H1 (cell line): ENCODE measurements around the gene DYNLT3. TPM values are rescaled to one million over a fixed set of nuclear protein-coding genes. Genes with fewer than 3 reads are reported as not detected.

Source experiments
- EZH2 ChIP-seq: fragments of 200-600 bp; sonication (generic); IDR thresholded peaks from 2 replicates; pipeline ENCODE4 v1.7.1; 2012; ENCODE audit warnings: low read depth, mild to moderate bottlenecking, moderate library complexity, low read length, inconsistent platforms; ENCODE audit not compliant: severe bottlenecking
- POLR2AphosphoS5 ChIP-seq: IDR thresholded peaks from 2 replicates; pipeline ENCODE4 v1.6.1; 2011; ENCODE audit warnings: low read depth, low read length
- polyA plus RNA-seq, 7 experiments: library from polyadenylated mRNA; depleted of rRNA in 3 of 7; stranded (reverse) in 5 of 7; unstranded in 2 of 7; fragments of >200 nt in 5 of 7; fragments of 200-250 nt in 2 of 7; gene quantifications; 1 replicate in 5 of 7; 2 replicates in 1 of 7; 4 replicates in 1 of 7; pipeline versions ENCODE4 v1.2.1 to v1.2.3, GENCODE V29; 2011 to 2013; ENCODE audit warnings: missing spikeins in 2 of 7, mixed read lengths in 2 of 7
- total RNA-seq: library from RNA; stranded (reverse); fragmentation: NEBNext Ultra II Directional; extraction: Animal tissue kit (Norgen Biotek cat#: 25700); gene quantifications from 2 replicates; pipeline ENCODE4 v1.2.1, GENCODE V29; 2021

DYNLT3 gene
- total and polyA plus RNA-seq, 2 of the 8 experiments (the other 6 are each of a cell fraction or from before 2014, with no cell fraction given), result 2.3 to 3.5 TPM

GRCh38 chrX:37816766-37817165 lies 30.6 kb downstream of the DYNLT3 start (continued):
- TF ChIP-seq EZH2 (no peak), POLR2AphosphoS5 (no peak)
